Upper lobe of left lung (tissue), 6 donors: ENCODE data around the gene FHIT. TPM values are rescaled to one million over a fixed set of nuclear protein-coding genes. Genes with fewer than 3 reads are reported as not detected.

ENCODE experiments used
- ATAC-seq, 2 donors: fragments of 200-7000 bp; cut with Tn5 transposase; one replicate each; pipeline ENCODE4 v1.9.1; 2022; ENCODE audit warnings: mild to moderate bottlenecking in 2 of 2, moderate library complexity in 2 of 2; ENCODE audit not compliant: low FRiP score in 2 of 2
- DNase-seq, 2 donors: peaks; one replicate each; pipeline ENCODE4 v3.0.0-alpha.2; 2019 to 2020
- H3K27ac ChIP-seq, 4 donors: fragments of 200-600 bp; sonication (generic); one replicate each; pipeline ENCODE4 v1.5.1; 2016 to 2019
- H3K27me3 ChIP-seq, 4 donors: fragments of 200-600 bp; sonication (generic); one replicate each; pipeline ENCODE4 v1.5.1; 2017 to 2019
- H3K36me3 ChIP-seq, 4 donors: fragments of 200-600 bp; sonication (generic); one replicate each; pipeline ENCODE4 v1.5.1; 2016 to 2019
- H3K4me1 ChIP-seq, 4 donors: fragments of 200-600 bp; sonication (generic); one replicate each; pipeline ENCODE4 v1.5.1; 2018 to 2019
- H3K4me3 ChIP-seq, 4 donors: fragments of 200-600 bp; sonication (generic); one replicate each; pipeline ENCODE4 v1.5.1; 2017 to 2019; ENCODE audit warnings: mild to moderate bottlenecking in 2 of 4, moderate library complexity in 1 of 4
- H3K9me3 ChIP-seq, 4 donors: fragments of 200-600 bp; sonication (generic); one replicate each; pipeline ENCODE4 v1.5.1; 2018 to 2019
- EP300 ChIP-seq, 4 donors: sonication (generic); formaldehyde crosslinking; IDR thresholded peaks; one replicate each; pipeline ENCODE4 v1.5.1; 2017; ENCODE audit warnings: antibody characterized with exemption in 4 of 4, control low read depth in 2 of 4
- POLR2A ChIP-seq, 4 donors: fragments of 450-650 bp; IDR thresholded peaks; one replicate each; pipeline ENCODE4 v1.5.1; 2016 to 2017; ENCODE audit warnings: antibody characterized with exemption in 4 of 4, mild to moderate bottlenecking in 2 of 4
- POLR2AphosphoS5 ChIP-seq, 2 donors: sonication (generic); formaldehyde crosslinking; IDR thresholded peaks; one replicate each; pipeline ENCODE4 v1.5.1; 2017; ENCODE audit warnings: antibody characterized with exemption in 2 of 2
- WGBS, 2 donors: methylation state at CpG; one replicate each; pipeline ENCODE4 v1.1.5; 2017 to 2018; 5-methylcytosine and 5-hydroxymethylcytosine counted together
- total RNA-seq, 6 donors: library from RNA; depleted of rRNA in 4 of 6; stranded (reverse); fragments of >200 nt in 4 of 6; gene quantifications; one replicate each; pipeline versions ENCODE4 v1.1.0 to v1.2.1, GENCODE V29; 2016 to 2021
- TF ChIP-seq, protein P1 (sequence below), 6 experiments: fragments of 450-650 bp in 4 of 6; fragments of 200-600 bp in 2 of 6; sonication (generic) in 2 of 6; IDR thresholded peaks; one replicate each; pipeline ENCODE4 v1.5.1; 2016 to 2019; ENCODE audit warnings: antibody characterized with exemption in 6 of 6
- donor health status: DM: no; HTN: no; CAD: no; lungs with moderate emphysema.
- donor health status: DM: no; HTN: yes; CAD: no; lungs with severe emphysema.

Gene FHIT
- total RNA-seq, 6 donors from 2014 or later, result 6.8 to 56.6 (median 11.1) TPM

DNA sequence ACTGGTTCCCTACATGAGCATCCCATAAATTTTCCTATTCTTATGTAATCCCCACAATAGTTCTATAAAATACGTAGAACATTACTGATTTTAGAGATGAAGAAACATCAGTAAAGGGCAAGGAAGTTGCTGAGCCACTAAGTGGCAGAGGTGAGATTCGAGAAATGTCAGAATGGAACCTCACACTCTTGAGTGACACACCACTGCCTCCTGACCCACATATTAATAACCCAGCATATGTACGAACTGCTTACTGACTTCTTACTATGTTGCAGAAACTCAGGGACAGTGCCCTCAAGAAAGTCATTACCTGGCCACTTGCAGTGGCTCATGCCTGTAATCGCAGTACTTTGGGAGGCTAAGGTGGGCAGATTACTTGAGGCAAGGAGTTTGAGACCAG is 1022.4 kb downstream of the FHIT start:
- Histone ChIP-seq H3K4me1 (no peaks in the 10 kb centered on the region), H3K27ac (no peak overlapping the region), H3K27me3 (no peaks in the 10 kb centered on the region), H3K4me3 (no peak overlapping the region), H3K9me3 (no peaks in the 10 kb centered on the region), H3K36me3 (no peaks in the 10 kb centered on the region)
- DNase-seq (no peak), ATAC-seq (no peak)
- 90 to 94% methylated on average over 4 of the region's 4 CpGs for WGBS, 2 donors
- no peak for TF ChIP-seq POLR2A (IDR thresholded peaks at IDR 0.05)
- no peak for TF ChIP-seq EP300 (IDR thresholded peaks at IDR 0.05)
- no peak for TF ChIP-seq POLR2AphosphoS5 (IDR thresholded peaks at IDR 0.05)
- TF ChIP-seq, protein P1, sequence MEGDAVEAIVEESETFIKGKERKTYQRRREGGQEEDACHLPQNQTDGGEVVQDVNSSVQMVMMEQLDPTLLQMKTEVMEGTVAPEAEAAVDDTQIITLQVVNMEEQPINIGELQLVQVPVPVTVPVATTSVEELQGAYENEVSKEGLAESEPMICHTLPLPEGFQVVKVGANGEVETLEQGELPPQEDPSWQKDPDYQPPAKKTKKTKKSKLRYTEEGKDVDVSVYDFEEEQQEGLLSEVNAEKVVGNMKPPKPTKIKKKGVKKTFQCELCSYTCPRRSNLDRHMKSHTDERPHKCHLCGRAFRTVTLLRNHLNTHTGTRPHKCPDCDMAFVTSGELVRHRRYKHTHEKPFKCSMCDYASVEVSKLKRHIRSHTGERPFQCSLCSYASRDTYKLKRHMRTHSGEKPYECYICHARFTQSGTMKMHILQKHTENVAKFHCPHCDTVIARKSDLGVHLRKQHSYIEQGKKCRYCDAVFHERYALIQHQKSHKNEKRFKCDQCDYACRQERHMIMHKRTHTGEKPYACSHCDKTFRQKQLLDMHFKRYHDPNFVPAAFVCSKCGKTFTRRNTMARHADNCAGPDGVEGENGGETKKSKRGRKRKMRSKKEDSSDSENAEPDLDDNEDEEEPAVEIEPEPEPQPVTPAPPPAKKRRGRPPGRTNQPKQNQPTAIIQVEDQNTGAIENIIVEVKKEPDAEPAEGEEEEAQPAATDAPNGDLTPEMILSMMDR (IDR thresholded peaks at IDR 0.05), result no peak

DNA sequence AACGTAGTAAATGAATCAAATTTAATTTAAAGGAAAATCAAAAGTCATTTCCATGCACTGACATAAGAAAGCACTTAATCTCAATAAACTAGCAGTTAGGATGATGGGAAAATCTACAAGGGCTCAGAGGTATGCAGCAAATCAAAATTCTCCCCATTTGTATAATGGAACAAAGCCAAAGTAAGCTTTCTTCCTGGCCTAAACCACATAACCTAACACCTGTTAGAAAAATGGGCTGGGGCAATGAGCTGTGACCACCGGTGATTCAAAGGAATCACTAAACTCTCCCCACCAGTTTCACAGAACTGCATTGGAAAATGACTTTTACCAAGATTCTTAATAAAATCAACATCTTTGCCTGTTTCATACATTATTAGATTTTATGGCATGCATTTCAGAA is 1024.3 kb downstream of the FHIT start:
- no peaks in the 10 kb centered on the region for H3K27me3 ChIP-seq
- H3K4me3 ChIP-seq, result no peak overlapping the region
- no peak overlapping the region for H3K27ac ChIP-seq
- H3K4me1 ChIP-seq, result no peaks in the 10 kb centered on the region
- no peaks in the 10 kb centered on the region for H3K9me3 ChIP-seq
- TF ChIP-seq POLR2AphosphoS5 (IDR thresholded peaks at IDR 0.05), result no peak
- TF ChIP-seq, protein P1 (IDR thresholded peaks at IDR 0.05), result no peak
- no peak for TF ChIP-seq EP300 (IDR thresholded peaks at IDR 0.05)
- no peak for TF ChIP-seq POLR2A (IDR thresholded peaks at IDR 0.05)
- DNase-seq (no peak), ATAC-seq (no peak)
- 60 to 75% methylated on average over 2 of the region's 2 CpGs for WGBS, 2 donors
- H3K36me3 ChIP-seq, result no peaks in the 10 kb centered on the region

DNA sequence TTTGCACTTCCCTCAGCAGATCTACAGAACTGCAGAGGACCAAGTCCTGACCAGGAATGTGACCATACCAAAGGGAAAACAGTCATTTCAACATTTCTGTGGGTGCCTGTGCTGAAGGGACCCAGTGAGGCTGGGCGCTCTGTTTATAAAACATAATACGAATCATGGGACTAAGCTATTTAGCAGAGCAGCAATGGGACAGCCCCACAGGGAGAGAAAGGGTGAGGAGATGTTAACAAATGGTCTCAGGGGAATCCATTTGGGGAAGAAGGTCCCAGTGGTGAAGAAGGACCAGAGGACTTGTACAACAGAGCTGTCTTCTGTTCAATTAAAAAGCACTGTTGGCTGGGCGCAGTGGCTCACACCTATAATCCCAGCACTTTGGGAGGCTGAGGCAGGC is 1025.4 kb downstream of the FHIT start:
- WGBS, 2 donors, result 91 to 94% methylated on average over 3 of the region's 3 CpGs
- no peak for TF ChIP-seq POLR2AphosphoS5 (IDR thresholded peaks at IDR 0.05)
- no peak for TF ChIP-seq EP300 (IDR thresholded peaks at IDR 0.05)
- TF ChIP-seq POLR2A (IDR thresholded peaks at IDR 0.05), result no peak
- TF ChIP-seq, protein P1 (IDR thresholded peaks at IDR 0.05), result no peak
- H3K4me3 ChIP-seq, result no peak overlapping the region
- H3K27me3 ChIP-seq, result no peaks in the 10 kb centered on the region
- H3K4me1 ChIP-seq, result no peaks in the 10 kb centered on the region
- H3K36me3 ChIP-seq, result no peaks in the 10 kb centered on the region
- no peak overlapping the region for H3K27ac ChIP-seq
- no peaks in the 10 kb centered on the region for H3K9me3 ChIP-seq
- ATAC-seq (no peak), DNase-seq (no peak)

DNA sequence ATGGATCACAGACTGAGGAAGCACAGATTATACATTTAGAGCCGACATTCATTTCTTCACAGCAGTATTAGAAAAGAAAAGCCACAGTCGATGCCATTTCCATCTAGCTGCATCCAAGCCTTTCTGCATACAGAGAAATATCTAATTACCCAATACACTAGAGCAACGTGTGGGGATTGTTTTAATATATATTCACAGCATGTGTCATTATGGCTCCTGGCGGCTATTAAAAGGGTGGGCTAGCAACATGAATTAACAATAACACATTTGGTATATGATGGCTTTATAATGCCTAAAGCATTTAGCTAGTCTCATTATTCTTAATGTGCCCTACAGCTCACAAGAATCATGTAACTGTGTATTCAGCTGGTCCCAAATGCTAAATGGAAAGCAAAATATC is 1030.5 kb downstream of the FHIT start:
- WGBS, 2 donors, result 87 to 91% methylated on average over 4 of the region's 4 CpGs
- no peak overlapping the region for H3K4me3 ChIP-seq
- TF ChIP-seq POLR2A (IDR thresholded peaks at IDR 0.05) (no peak), POLR2AphosphoS5 (IDR thresholded peaks at IDR 0.05) (no peak), EP300 (IDR thresholded peaks at IDR 0.05) (no peak)
- TF ChIP-seq, protein P1 (IDR thresholded peaks at IDR 0.05), result no peak
- H3K27me3 ChIP-seq, result no peaks in the 10 kb centered on the region
- ATAC-seq (no peak), DNase-seq (no peak)
- H3K36me3 ChIP-seq, result no peaks in the 10 kb centered on the region
- no peaks in the 10 kb centered on the region for H3K9me3 ChIP-seq
- H3K27ac ChIP-seq, result no peak overlapping the region
- H3K4me1 ChIP-seq, result no peaks in the 10 kb centered on the region

DNA sequence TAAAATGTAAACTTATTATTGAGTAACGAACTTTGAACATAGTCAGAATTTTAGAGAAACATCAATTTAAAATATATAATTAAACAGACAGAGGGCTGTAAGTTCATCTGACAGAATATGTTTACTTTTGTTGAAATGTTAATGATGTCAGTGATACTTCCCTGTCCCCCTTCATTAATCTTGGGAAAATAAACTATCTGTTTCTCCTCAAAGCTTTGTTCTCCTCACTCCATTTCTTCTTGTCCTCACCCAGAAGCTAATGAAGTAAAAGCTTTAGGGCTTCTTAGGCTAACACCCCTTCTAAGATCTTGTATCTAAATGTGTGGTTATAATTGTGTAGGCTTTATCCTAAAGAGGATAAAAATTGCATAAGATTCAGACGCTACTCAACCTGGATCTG is 1031.8 kb downstream of the FHIT start:
- 80 to 85% methylated on average over 2 of the region's 2 CpGs for WGBS, 2 donors
- H3K27me3 ChIP-seq, result no peaks in the 10 kb centered on the region
- no peaks in the 10 kb centered on the region for H3K9me3 ChIP-seq
- ATAC-seq, result no peak
- H3K4me1 ChIP-seq, result no peaks in the 10 kb centered on the region
- no peak overlapping the region for H3K4me3 ChIP-seq
- no peak overlapping the region for H3K27ac ChIP-seq
- TF ChIP-seq POLR2A (IDR thresholded peaks at IDR 0.05) (no peak), POLR2AphosphoS5 (IDR thresholded peaks at IDR 0.05) (no peak), EP300 (IDR thresholded peaks at IDR 0.05) (no peak)
- TF ChIP-seq, protein P1 (IDR thresholded peaks at IDR 0.05), result no peak
- H3K36me3 ChIP-seq, result no peaks in the 10 kb centered on the region
- no peak for DNase-seq
